GM23338 (cell line): ENCODE data around the gene NXN. TPM values are rescaled to one million over a fixed set of nuclear protein-coding genes. Genes with fewer than 3 reads are reported as not detected.
A peak's percentile ranks its signal among the peaks of the same experiment; 100 is the strongest.

Experiments used
- CREB1 ChIP-seq: fragments of 250-450 bp; sonication (Bioruptor Pico); IDR thresholded peaks from 2 replicates; pipeline ENCODE4 v1.5.0; 2020; ENCODE audit warnings: low read depth, mild to moderate bottlenecking, moderate library complexity
- CTCF ChIP-seq, 2 experiments: fragments of 200-600 bp in 1 of 2; sonication (generic) in 1 of 2; conservative IDR thresholded peaks; 2 replicates each; pipeline versions ENCODE4 v1.5.1 to v1.6.1; 2016 to 2017; ENCODE audit warnings: antibody characterized with exemption in 2 of 2, low read depth in 2 of 2, mild to moderate bottlenecking in 2 of 2, moderate library complexity in 1 of 2
- EZH2phosphoT487 ChIP-seq: fragments of 200-600 bp; sonication (generic); IDR thresholded peaks from one replicate; pipeline ENCODE4 v1.8.1; 2018; ENCODE audit warnings: antibody characterized with exemption; ENCODE audit not compliant: unreplicated experiment
- NANOG ChIP-seq: IDR thresholded peaks from 2 replicates; pipeline ENCODE4 v1.6.1; 2016; ENCODE audit warnings: antibody characterized with exemption, borderline replicate concordance
- POLR2AphosphoS5 ChIP-seq: IDR thresholded peaks from 2 replicates; pipeline ENCODE4 v1.6.1; 2016; ENCODE audit warnings: antibody characterized with exemption, low read depth
- REST ChIP-seq: IDR thresholded peaks from one replicate; pipeline ENCODE4 v1.6.1; 2018; ENCODE audit warnings: antibody characterized with exemption; ENCODE audit not compliant: unreplicated experiment
- STAT1 ChIP-seq: IDR thresholded peaks from one replicate; pipeline ENCODE4 v1.6.1; 2016; ENCODE audit warnings: antibody characterized with exemption; ENCODE audit not compliant: unreplicated experiment
- ZNF331 ChIP-seq: fragments of 250-450 bp; sonication (Bioruptor Pico); IDR thresholded peaks from 2 replicates; pipeline ENCODE4 v1.5.0; 2020; ENCODE audit warnings: low read depth, mild to moderate bottlenecking, moderate library complexity
- ZNF462 ChIP-seq: fragments of 250-450 bp; sonication (Bioruptor Pico); IDR thresholded peaks from 2 replicates; pipeline ENCODE4 v1.5.0; 2020; ENCODE audit warnings: mild to moderate bottlenecking, moderate library complexity
- polyA plus RNA-seq: library from polyadenylated mRNA; unstranded; fragments of >200 nt; fragmentation: Nextera tagmentation; extraction: Ambion mirVana; gene quantifications from 2 replicates; pipeline ENCODE4 v1.2.1, GENCODE V29; 2016
- total RNA-seq: library from RNA; depleted of rRNA; stranded (reverse); fragments of >200 nt; shearing (Covaris generic); gene quantifications from 2 replicates; pipeline ENCODE4 v1.2.3, GENCODE V29; 2014

The NXN gene
- total and polyA plus RNA-seq, 2 experiments from 2014 or later: 31.8 to 105 TPM

- TF ChIP-seq ZNF462 (CRISPR knock-in tag) (no peak), STAT1 (no peak), ZNF331 (no peak), NANOG (no peak), CREB1 (CRISPR knock-in tag) (peak; percentile 21; the same call in 1 of the 2 replicates), EZH2phosphoT487 (no peak), CTCF (conservative IDR thresholded peaks at IDR 0.05; ENCODE audit: low read depth in 2 of 2) (peak; percentile 87 to 95), REST (no peak), POLR2AphosphoS5 (peak; percentile 38; the same call in 1 of the 2 replicates)
These were observed 184.7 kb downstream of the NXN start (continued) for GRCh38 chr17:794876-795275.
